Measurements from ENCODE around the gene ARL4C.
"Not testable (repeated sequence)": the region's sequence is repeated elsewhere in the genome, so short reads cannot be mapped to it uniquely, and the experiment has no call there.

The ARL4C gene

GRCh38 chr2:234472155-234472554 is 24.7 kb downstream of the ARL4C start:
- DNase-seq = no peak

- DNase-seq = no peak
These were observed 26.9 kb downstream of the ARL4C start for GRCh38 chr2:234469972-234470371.

DNA sequence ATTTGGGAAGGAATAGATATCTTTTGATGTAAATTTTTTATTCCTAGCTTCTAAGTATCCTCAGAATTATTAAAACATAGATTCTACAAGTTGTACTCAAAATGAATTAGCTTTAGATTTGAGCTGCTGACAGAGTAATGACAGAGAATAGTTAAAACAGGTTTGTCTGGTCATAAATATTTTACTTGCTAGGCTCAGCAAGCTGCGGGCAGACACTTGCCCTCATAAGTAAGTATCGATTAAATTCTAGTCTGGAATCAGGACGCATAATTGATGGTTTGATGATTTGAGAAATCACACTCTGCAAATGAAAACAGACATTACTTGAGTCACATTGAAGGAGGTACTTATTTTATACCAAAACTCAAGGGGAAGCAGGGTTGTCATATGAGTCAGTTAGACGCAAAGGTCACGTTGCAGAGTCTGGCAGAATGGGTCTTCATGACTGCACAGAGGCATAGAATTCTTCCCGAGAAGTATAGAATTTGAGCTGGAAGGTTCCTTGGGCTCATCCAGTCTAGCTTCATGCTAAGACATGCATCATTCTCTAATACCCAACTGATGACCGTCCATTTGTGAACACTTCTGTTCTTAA is 27.5 kb downstream of the ARL4C start:
- no peak for DNase-seq

- DNase-seq = no peak
These were observed 28.4 kb downstream of the ARL4C start for GRCh38 chr2:234468503-234468902.

DNA sequence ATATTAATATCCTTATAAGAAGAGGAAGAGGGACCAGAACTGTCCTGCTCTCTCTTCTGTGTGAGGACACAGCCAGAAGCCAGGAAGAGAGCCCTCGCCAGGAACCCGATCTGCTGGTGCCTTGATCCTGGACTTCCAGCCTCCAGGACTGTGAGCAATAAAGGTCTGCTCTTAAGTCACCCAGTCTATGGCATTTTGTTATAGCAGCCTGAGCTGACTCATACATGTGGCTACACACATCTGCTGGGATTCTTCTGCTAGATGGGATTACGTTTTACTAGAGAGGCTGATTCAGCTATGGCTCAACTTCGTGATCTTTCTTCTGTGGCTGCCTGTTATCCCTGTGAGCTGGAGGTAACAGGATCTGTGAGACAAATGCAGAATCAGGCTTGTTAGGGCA is 29.6 kb downstream of the ARL4C start:
- no peak for DNase-seq

DNA sequence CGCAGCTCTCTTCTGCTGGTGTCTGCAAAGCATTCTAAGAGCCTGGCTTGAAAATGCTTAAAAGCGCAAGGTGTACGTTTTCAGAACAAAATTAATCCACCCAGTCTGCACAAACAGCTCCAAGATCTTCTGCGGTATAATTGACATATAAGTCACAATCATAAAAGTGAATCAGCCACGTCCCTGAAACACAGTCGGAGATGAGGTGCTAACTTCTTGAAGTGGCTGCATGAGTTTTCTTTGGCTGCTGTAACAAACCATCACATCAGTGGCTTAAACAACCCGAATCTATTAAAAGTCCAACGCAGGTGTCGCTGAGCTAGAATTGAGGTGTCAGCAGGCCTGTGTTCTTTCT is 32.6 kb downstream of the ARL4C start:
- DNase-seq = no peak

DNA sequence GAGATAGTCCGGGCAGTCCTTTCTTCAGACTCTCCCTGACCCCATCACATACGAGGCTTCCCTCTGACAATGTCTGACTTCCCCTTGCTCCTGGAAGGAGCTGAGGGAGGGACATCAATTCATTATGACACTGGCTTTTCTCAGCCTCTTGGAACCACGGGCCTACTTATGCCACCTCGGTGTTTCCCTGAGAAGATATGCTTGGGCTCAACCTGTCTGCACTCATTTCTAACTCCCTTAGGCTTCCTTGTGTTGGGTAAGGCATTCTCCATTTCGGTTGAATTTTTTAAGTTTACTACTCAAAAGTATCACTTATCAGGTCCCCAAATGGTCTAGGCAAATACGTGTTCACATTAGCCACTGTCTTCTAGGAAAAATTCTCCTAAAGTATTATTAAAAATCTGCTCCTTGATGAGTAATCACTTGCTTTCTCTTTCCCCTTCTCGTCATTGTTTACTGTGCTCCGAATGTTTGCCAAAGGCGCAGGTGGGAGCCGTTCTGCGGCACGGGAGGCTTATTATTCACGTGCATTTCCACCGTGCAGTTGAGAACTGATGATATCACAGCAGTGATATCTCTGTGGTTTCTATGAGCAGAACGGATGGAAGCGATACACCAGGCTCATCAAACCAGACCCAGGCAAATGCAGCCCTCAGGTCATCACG is 33.1 kb downstream of the ARL4C start:
- DNase-seq = peak; percentile 84 to 95

DNA sequence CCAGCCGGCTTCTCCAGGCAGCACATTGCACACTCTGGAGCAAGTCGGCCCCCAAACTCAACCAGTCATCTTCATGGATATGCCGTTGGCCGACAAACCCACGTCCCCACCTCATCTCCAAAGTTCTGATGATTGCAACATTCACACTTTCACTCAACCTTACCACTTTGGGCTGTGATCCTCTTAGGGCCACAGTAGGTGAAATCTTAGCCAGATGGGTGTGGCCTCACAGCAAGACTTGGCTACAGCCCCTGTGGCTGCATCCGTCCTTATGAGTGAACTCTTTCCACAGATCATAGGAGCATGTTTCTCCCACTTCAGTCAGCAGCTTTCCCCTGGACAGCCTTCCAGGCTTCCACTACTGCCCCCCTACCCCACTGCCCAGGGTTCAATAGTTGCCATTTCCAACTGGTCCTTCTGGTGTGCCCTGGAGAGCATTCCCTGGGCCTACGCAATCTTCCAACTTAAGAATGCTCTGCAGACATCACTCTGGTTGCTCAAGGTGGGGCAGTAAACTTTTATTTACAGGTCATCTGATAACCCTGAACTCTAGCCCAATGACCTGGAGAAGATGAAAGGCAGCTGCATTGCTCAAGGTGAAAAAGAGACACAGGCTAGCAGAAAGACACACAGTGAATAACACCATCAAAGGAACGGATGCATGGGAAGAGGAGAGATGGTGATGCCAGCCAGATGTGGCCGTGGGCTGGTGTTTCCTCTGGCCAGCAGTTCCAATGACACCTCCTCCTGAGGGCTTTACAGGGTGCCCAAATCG is 34.5 kb downstream of the ARL4C start:
- DNase-seq = no peak

- no peak for DNase-seq
These were observed 37.4 kb downstream of the ARL4C start for GRCh38 chr2:234459401-234460009.

- no peak for DNase-seq
These were observed 38.4 kb downstream of the ARL4C start for GRCh38 chr2:234458466-234458865.

GRCh38 chr2:234457421-234457820 is 39.5 kb downstream of the ARL4C start:
- no peak for DNase-seq

GRCh38 chr2:234455246-234455645 is 41.6 kb downstream of the ARL4C start:
- not testable (repeated sequence) for DNase-seq

DNA sequence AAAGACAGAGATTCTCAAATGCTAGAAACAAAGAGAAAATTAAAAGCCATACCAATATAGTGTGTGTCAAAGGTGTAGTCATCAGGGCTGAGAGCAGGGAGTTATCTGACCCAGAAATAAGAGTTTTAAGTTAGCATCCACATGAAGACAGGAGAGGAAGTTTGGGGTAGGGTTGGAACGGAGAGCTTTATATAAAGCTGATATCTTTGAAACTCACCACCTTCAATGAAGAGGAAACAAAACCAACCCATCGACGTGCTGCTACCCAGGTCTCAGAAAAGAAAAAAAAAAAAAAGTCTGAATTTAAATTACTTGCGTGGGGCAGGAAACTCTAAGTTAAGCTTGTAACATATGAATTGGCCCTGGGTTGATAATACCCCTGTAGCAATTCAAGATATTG is 42.4 kb downstream of the ARL4C start:
- DNase-seq = no peak

DNA sequence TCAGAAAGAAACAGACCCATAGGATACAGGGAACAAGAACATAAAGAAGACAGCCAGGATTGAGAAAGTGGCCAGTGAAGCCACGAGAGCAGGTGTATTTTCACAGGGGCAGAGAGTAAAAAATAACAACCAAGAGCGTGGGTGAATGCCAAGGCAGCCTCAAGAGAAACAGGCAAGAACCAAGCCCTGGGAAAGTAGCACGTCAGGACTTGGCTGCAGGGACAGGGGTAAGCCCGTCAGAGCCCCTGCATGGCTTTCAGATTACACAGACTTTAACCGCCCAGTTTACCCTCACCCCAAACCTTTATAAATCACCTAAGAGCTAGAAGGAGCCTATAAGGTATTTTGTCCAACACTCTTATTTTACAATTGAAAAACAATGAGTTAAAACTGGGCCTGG is 43.7 kb downstream of the ARL4C start:
- no peak for DNase-seq

DNA sequence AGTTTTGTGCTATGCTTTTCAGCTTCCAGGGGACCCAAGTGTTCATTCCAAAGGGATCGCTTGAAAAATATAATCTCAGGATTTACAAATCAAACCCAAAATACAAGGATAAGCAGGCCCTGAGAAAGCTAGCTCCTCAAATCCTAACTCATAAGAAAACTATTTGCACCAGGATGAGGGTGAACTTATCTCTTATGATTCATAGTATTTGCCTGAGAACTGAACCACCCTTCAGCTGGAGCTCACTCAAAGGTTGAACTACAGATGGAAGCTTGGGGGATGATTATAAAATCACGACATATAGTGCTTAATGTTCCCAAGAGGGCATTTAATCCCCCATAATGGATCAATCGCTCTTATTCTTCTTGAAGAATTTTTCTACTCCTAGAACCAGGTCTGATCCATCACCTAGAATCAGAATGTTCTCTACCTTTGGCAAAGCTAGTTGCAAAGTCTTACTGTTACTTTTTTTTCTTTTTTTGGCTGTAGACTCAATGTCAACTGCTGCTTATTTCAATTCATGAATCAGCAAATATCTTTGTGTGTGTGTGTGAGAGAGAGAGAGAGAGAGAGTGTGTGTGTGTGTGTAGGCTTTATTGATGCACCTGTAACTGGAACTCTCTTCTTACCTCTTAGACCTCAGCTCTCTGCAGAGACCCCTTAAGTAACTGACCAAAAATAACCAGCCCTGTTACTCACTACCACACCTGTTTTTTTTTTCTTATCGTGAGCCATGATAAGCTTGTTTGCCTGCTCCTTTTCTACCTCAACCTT is 44.8 kb downstream of the ARL4C start:
- DNase-seq = no peak

DNA sequence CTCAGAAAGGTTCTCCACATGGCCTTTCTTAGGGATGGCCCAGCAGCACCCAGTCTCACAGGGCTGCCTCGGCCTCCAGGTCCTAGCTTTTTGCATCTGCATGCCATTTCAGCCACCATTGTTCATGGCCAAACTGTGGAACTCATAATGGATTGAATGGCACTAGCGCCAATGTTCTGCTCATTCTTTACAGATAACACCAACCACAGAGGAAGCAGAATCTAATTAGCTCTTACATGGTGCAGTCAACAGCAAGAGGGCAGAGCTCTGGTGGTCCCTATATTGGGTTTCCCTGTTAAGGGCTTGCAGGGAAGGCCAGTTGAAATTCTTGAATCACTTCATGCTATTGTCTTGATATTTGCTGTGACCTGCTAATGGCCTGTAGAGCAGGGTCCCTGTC is 45.6 kb downstream of the ARL4C start:
- DNase-seq = no peak

GRCh38 chr2:234450431-234451124 is 46.3 kb downstream of the ARL4C start:
- DNase-seq = peak in 1 of 2 experiments; percentile 11

DNA sequence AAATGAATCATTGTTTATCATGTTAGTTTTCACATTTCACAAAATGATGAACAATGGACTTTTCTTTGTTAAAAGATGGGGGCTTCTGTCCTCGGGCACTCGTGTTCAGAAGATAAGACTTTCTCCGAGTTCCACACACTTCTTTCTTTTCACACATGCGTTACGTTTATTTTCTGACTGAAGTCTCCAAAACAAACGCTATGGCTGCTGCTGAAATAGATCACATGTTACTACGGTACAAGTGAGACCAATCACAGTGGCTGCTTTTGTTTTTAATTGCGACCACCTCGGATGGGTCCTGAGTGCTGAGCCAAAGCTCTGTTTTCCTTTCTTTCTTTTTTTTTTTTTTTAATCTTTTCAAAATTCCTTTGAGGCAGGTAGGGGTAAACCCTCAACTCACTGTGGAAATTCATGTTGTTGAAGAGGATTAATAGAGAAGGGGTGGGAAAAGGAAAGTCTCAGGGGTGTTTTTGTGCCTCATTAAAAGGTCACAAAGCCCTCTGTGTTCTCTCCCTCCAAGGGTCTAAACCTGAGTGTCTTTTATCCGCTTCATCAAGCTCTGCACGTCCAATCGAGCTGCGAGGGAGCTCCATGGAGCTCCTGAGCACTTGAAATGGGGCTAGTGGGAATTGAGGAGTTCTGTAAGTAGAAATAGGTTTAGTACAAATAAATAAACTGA is 48.2 kb downstream of the ARL4C start:
- no peak for DNase-seq

DNA sequence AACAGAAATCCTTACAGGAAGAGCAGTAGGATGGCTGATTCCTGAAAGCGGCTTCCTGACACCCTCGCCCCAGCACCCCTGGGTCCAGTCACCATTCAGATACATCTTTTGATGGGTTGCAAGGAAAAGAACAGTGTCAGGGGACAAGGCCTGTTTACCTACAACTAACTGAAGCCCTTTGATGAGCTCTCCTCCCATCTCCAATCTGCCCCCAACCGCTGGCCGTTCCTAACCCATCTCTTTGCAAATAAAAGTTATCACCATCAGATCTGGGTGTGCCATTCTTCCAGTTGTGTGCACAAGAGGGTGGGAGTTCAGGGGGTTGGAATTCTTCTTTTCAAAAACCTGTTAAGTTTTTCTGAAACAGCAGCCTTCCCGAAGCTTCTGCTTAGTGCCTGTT is 48.9 kb downstream of the ARL4C start:
- no peak for DNase-seq

- DNase-seq = no peak
These were observed 49.7 kb downstream of the ARL4C start for GRCh38 chr2:234447189-234447588.

DNA sequence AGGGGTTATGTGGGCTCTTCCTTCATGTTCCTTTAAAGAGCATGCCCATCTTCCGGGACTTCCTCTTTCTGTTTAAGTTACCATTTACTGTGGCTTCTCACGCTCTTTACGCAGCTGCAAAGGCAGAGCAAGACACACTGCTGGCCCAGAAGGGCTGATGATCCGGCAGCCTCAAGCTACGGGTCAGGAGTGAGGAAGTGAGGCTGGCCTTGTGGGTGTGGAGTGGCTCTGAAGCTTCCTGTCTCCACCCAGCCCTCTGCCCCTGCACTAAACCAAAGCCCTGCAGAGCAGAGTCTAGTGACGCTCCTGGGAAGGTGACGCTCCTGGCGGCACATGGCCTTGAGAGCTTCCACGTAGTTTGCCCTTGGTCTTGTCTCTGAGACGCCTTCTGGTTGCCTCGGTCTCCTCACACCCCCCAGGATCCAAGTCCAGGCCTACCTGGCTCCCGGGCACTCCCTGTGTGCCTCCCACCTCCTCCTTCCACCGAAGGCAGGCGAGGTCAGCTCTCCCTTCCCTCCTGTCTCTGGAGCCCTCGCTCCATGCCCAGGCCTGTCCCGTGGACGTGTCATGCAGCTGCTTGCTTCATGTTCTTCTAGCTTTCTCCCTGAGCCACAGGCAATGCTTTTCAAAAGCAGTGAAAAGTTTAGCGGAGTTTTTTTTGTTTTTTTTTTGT is 50.3 kb downstream of the ARL4C start:
- DNase-seq = no peak

All from NCI-H2081 (cell line).